Measurements from ENCODE around the gene DSTYK.

Gene DSTYK

GRCh38 chr1:205121660-205122488 lies 89.6 kb downstream of the DSTYK start, which contains the start of gene RBBP5 (continued):
- TF ChIP-seq ZNF423 (tag by site-specific recombination; IDR thresholded peaks at IDR 0.05) = no peak
- TF ChIP-seq RBAK (tag by site-specific recombination; IDR thresholded peaks at IDR 0.05) = peak; percentile 11; the same call in 1 of the 2 replicates
- no peak for TF ChIP-seq ZNF521 (tag by site-specific recombination; IDR thresholded peaks at IDR 0.05)
- TF ChIP-seq ZNF558 (tag by site-specific recombination; IDR thresholded peaks at IDR 0.05) = peak; percentile 95
- peak; percentile 99 for TF ChIP-seq CTCF (tag by site-specific recombination; IDR thresholded peaks at IDR 0.05)
- TF ChIP-seq KLF10 (tag by site-specific recombination; IDR thresholded peaks at IDR 0.05) = peak; percentile 86
- peak; percentile 67 for TF ChIP-seq BCL11B (tag by site-specific recombination; IDR thresholded peaks at IDR 0.05; ENCODE audit: low read depth)
- TF ChIP-seq KLF17 (tag by site-specific recombination; IDR thresholded peaks at IDR 0.05) = peak; percentile 99
- TF ChIP-seq ZNF473 (tag by site-specific recombination; IDR thresholded peaks at IDR 0.05) = no peak
- TF ChIP-seq ZNF626 (tag by site-specific recombination; IDR thresholded peaks at IDR 0.05) = peak; percentile 97
- peak; percentile 95 for TF ChIP-seq ZSCAN5A (tag by site-specific recombination; IDR thresholded peaks at IDR 0.05)
- TF ChIP-seq ZNF114 (tag by site-specific recombination; IDR thresholded peaks at IDR 0.05) = no peak
- TF ChIP-seq ZSCAN23 (tag by site-specific recombination; IDR thresholded peaks at IDR 0.05) = peak; percentile 99
- peak; percentile 53; the same call in 1 of the 2 replicates for TF ChIP-seq PRDM6 (tag by site-specific recombination; IDR thresholded peaks at IDR 0.05)
- peak; percentile 82 for TF ChIP-seq SALL2 (tag by site-specific recombination; IDR thresholded peaks at IDR 0.05; ENCODE audit: borderline replicate concordance)
- no peak for TF ChIP-seq ZNF830 (tag by site-specific recombination; IDR thresholded peaks at IDR 0.05; ENCODE audit: low read depth)
- no peak for TF ChIP-seq ZNF571 (tag by site-specific recombination; IDR thresholded peaks at IDR 0.05)
- no peak for TF ChIP-seq ZNF48 (tag by site-specific recombination; IDR thresholded peaks at IDR 0.05)
- no peak for TF ChIP-seq ZNF169 (tag by site-specific recombination; IDR thresholded peaks at IDR 0.05)
- peak; percentile 73 for TF ChIP-seq ATF2 (tag by site-specific recombination; IDR thresholded peaks at IDR 0.05; ENCODE audit: low read depth)
- peak; percentile 85 for TF ChIP-seq ZNF146 (tag by site-specific recombination; IDR thresholded peaks at IDR 0.05)
- no peak for TF ChIP-seq ZNF211 (tag by site-specific recombination; IDR thresholded peaks at IDR 0.05; ENCODE audit: low read depth)
- no peak for TF ChIP-seq HOXC10 (CRISPR knock-in tag; IDR thresholded peaks at IDR 0.05)
- TF ChIP-seq MZF1 (tag by site-specific recombination; IDR thresholded peaks at IDR 0.05; ENCODE audit: borderline replicate concordance) = peak; percentile 67
- 0 out of 2 replicates have a peak, but pooled peaks have one; percentile 9 for TF ChIP-seq ZNF341 (tag by site-specific recombination; IDR thresholded peaks at IDR 0.05; ENCODE audit: low read depth)
- peak; percentile 95 for TF ChIP-seq ZNF692 (tag by site-specific recombination; IDR thresholded peaks at IDR 0.05)
- peak; percentile 77; the same call in 1 of the 2 replicates for TF ChIP-seq ZNF18 (tag by site-specific recombination; IDR thresholded peaks at IDR 0.05)
- TF ChIP-seq ZNF548 (tag by site-specific recombination; IDR thresholded peaks at IDR 0.05) = no peak
- TF ChIP-seq YY2 (tag by site-specific recombination; IDR thresholded peaks at IDR 0.05) = peak; percentile 92
- no peak for TF ChIP-seq ZNF433 (tag by site-specific recombination; IDR thresholded peaks at IDR 0.05; ENCODE audit: low read depth)

Data from HEK293 (cell line).